Measurements from ENCODE around the gene FEN1.

FEN1 gene

DNA sequence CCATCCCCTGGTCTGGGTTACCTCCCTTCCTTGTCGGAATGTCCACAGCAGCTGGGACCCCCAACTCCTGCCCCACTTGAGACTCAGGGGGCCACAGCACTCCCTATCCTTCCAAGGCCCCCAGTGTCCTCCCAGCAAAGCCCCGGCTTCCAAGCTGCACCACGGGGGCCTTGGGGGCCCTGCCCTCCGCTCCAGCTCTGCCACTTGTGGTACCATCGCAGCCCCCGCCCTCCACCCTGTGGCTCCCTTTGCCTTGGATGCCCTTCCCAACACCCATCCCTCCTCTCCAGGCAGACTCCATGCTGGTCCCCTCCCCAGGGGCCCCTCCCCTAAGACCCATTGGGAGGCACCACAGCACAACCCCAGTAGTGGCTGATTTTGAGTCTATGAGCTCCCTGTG, 17.6 kb upstream of the FEN1 start:
- no peak for DNase-seq (ENCODE audit: low read depth in 2 of 2)

DNA sequence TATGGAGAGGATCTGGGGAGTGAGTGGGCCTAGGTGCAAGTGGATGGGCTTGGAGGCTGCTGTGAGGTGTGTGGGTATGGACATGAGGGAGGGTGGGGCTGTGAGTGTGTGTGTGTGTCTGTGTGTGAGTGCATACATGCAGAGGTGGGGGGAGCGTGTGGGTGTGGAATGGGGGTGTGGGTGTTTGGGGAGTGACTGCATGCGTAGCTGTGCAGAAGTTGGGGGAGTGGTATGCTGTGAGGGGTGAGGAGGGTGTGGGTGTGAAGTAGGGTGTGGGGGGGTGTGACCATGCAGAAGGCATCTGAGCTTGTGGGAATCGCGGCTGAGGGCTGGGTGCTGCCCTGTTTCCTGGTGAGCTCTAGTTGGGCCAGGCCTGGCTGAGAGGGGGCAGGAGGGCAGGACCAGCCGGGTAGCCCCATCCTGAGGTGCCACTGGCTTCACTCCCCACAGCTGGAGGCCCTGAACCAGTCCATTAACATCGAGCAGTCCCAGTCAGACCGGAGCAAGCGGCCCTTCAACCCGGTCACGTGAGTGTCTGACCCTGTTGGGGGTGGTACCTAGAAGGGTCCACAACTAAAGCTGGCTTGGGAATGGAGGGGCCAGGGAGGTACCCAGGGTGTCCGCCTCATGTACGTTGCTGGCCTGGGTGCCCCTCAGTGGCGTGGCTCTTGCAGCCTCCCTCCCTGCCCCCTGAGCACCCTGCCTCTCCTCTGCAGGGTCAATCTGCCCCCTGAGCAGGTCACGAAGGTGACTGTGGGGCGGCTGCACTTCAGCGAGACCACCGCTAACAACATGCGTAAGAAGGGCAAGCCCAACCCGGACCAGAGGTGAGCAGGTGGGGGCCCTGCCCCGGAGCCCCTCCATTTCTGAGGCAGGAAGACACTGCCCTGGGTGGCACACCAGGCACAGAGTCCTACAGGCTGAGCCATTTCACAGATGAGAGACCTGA, 16.8 kb upstream of the FEN1 start:
- no peak for DNase-seq (ENCODE audit: low read depth in 2 of 2)

- peak; percentile 19 to 58 for DNase-seq (ENCODE audit: low read depth in 2 of 2)
These were observed 16.1 kb upstream of the FEN1 start for GRCh38 chr11:61776561-61777075.

GRCh38 chr11:61777234-61778090, 15.2 kb upstream of the FEN1 start:
- peak in 1 of 2 experiments; percentile 51 for DNase-seq (ENCODE audit: low read depth in 2 of 2)

- DNase-seq (ENCODE audit: low read depth in 2 of 2): no peak
These were observed 14.3 kb upstream of the FEN1 start for GRCh38 chr11:61778357-61778886.

DNA sequence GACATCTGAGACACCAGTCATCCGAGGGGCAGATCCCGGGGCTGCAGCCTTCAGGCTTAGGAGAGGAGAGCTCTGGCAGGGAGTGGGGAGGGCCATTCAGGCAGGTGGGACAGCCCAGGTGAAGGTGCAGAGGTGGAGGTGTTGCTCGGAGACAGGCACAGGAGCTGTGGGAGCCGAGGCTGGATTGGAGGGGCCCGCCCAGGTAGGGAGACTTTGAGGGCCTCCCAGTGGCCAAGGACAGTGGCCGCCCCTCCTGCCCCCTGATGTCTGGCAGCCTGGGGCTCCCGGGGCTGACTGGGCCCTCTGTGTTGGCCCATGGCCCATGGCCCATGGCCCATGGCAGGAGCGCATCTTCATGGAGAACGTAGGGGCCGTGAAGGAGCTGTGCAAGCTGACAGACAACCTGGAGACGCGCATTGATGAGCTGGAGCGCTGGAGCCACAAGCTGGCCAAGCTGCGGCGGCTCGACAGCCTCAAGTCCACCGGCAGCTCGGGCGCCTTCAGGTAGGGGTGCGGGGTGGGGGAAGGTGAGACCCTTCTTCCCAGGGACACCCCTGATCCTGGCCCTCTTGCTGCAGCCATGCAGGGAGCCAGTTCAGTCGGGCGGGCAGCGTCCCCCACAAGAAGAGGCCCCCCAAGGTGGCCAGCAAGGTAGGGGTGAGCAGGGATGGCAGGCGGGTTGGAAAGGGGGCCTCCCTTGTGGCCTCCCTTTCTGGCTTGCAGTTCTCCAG, 13.6 kb upstream of the FEN1 start:
- no peak for DNase-seq (ENCODE audit: low read depth in 2 of 2)

- DNase-seq (ENCODE audit: low read depth in 2 of 2): no peak
These were observed 12.8 kb upstream of the FEN1 start for GRCh38 chr11:61779666-61780525.

- DNase-seq (ENCODE audit: low read depth in 2 of 2): no peak
These were observed 12.0 kb upstream of the FEN1 start for GRCh38 chr11:61780581-61781162.

GRCh38 chr11:61781585-61781984, 11.1 kb upstream of the FEN1 start:
- DNase-seq (ENCODE audit: low read depth in 2 of 2): no peak

DNA sequence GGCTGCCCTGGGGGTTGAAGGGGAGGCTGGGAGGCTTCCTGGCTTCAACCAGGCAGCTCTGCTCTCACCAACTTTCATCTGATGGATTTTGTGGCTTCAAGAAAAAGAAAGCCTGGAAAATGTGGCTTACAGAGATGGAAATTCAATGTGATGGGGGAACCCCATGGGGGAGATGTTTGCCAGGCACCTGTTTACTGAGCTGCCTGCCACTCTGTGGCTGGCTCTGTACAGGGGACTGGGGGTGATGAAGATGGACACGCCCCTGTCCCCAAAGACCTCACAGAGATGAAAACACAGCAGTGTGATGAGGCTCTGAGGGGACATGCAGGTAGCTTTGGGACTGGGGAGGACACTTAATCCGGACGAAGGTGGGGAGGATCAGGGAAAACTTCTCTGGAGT, 10.4 kb upstream of the FEN1 start:
- DNase-seq (ENCODE audit: low read depth in 2 of 2): no peak

DNA sequence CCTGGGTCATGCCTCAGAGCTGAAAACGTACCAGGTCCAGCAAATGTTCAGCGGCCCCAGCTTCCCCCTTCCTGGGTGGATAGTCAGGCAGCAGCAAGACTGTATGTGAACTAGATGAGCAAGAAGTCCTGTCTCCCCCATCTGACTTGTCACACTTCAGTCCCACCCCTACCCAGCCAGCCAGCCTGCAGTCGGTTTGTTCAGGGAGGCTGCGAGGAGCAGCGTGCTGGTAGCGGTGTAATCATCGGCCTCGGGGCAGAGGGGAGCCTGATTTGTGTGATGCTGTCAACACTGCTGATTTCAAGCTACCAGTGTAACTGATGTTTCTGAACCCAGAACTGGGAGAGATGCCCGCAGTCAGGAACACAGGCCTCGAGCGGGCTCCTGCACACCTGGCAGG, 9.9 kb upstream of the FEN1 start:
- no peak for DNase-seq (ENCODE audit: low read depth in 2 of 2)

GRCh38 chr11:61783717-61784505, 8.8 kb upstream of the FEN1 start:
- no peak for DNase-seq (ENCODE audit: low read depth in 2 of 2)

GRCh38 chr11:61784506-61784805, 8.3 kb upstream of the FEN1 start:
- no peak for DNase-seq (ENCODE audit: low read depth in 2 of 2)

DNA sequence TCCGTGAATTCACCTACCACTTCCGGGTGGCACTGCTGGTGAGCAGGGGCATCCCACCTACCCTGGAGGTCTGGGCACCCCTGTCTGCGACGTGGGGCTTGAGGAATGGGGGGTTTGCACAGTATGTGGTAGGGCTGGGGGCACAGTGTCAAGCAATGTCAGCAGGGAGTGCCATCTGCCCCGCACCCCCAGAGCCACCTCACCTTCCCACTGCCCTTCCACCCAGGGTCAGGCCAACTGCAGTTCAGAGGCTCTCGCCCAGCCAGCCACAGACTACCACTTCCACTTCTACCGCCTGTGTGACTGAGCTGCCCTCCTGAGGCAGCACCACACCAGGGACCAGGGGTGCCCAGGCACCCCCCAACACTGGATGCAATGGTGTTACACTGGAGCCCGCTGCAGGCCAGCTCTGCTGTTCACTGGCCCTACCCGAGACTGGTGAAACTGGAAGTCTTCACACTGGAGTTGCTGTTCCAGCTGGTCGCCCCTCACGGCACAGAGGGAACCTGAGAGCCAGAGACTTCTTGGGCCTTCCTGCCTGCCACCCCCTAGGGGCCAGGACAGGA, 6.8 kb upstream of the FEN1 start:
- no peak for DNase-seq (ENCODE audit: low read depth in 2 of 2)

- no peak for DNase-seq (ENCODE audit: low read depth in 2 of 2)
These were observed 4.7 kb upstream of the FEN1 start for GRCh38 chr11:61787928-61788491.

- peak in 1 of 2 experiments; percentile 27 for DNase-seq (ENCODE audit: low read depth in 2 of 2)
These were observed 888 bp upstream of the FEN1 start for GRCh38 chr11:61791737-61792309.

DNA sequence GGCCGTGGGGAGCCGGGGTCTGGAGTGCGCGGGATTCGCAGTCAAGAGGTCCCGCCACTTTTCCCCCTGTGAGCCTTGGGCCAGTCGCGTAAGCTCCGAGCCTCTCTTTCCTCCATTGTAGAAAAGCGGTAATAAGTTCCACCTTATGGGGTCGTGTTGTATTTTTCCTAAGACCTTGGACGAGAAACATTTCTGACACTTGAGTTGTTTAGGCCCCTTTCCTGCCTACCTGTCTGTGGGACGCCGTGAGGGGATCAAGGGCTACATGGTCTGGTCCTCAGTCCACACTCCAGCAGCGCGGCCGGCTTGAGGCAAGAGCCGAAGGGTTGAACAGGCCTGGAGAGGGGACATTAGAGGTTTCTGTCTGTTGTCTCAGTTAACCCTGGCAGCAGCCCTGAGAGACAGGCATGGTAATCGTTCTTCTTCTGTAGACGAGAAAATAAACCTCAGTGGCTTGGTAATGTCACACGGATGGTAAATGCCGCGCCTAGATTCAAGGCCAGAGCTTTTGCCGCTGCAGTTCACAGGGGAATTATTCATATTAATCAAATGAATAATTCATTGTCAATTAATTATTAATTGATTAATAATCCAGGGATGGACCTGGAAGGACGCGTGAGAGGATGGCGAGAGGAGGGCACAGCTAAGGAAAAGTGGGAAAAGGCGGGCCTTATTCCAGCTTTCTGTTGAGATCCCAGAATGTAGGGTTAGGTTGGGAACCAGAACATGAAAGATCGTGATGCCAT, 545 bp downstream of the FEN1 start:
- DNase-seq (ENCODE audit: low read depth in 2 of 2): no peak

DNA sequence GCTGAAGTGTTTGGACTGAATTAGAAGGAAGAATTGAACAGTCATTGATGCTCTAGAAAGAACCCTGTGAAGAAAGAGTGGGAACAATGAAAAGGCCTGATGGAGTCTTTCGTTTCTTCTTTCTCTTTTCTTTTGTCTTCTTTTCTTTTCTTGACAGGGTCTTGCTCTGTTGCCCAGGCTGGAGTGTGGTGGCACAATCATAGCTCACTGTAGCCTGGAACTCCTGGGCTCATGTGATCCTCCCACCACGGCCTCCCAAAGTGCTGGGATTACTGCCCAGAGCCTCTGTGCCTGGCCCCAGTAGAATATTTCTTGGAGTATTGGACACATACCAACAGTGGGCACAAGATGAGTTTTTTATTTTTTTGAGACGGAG, 1.1 kb downstream of the FEN1 start:
- DNase-seq (ENCODE audit: low read depth in 2 of 2): no peak

Data from stimulated activated CD4-positive, alpha-beta T cell treated with anti-CD3 and anti-CD28 coated beads, Interleukin-12 subunit alpha, Interleukin-12 subunit beta, amount 100 ng/mL, for 24 hours (primary cell).